ENCODE measurements around the gene UGT1A9. TPM values are rescaled to one million over a fixed set of nuclear protein-coding genes. Genes with fewer than 3 reads are reported as not detected.

Gene UGT1A9
- total and polyA plus RNA-seq, 2 of the 13 experiments (the other 11 are each of a cell fraction or from before 2014, with no cell fraction given), result 0.07 TPM; not detected in 1

- TF ChIP-seq ZFP41 (CRISPR knock-in tag; IDR thresholded peaks at IDR 0.05; ENCODE audit: borderline replicate concordance) (no peak), ARID2 (CRISPR knock-in tag; IDR thresholded peaks at IDR 0.05; ENCODE audit: borderline replicate concordance) (no peak), ZBTB20 (CRISPR knock-in tag; IDR thresholded peaks at IDR 0.05; ENCODE audit: borderline replicate concordance, low read depth) (peak; percentile 99; the same call in 1 of the 2 replicates), MNT (IDR thresholded peaks at IDR 0.05) (no peak), ZNF367 (CRISPR knock-in tag; IDR thresholded peaks at IDR 0.05; ENCODE audit: borderline replicate concordance) (no peak), NFIC (IDR thresholded peaks at IDR 0.05; ENCODE audit: low read length) (peak; percentile 98), JUNB (CRISPR knock-in tag; IDR thresholded peaks at IDR 0.05; ENCODE audit: borderline replicate concordance) (peak; percentile 76), ZSCAN31 (CRISPR knock-in tag; IDR thresholded peaks at IDR 0.05; ENCODE audit: low read depth) (peak; percentile 59; the same call in 1 of the 2 replicates), MED13 (CRISPR knock-in tag; IDR thresholded peaks at IDR 0.05) (0 out of 2 replicates have a peak, but pooled peaks have one; percentile 63), ZNF331 (CRISPR knock-in tag; IDR thresholded peaks at IDR 0.05) (peak; percentile 84), ZFYVE20 (CRISPR knock-in tag; IDR thresholded peaks at IDR 0.05; ENCODE audit: borderline replicate concordance, low read depth) (no peak), PCBP1 (IDR thresholded peaks at IDR 0.05; ENCODE audit: borderline replicate concordance, low read depth, low read length) (no peak), MAZ (IDR thresholded peaks at IDR 0.05; ENCODE audit: borderline replicate concordance, low read depth, low read length) (no peak), MAZ (CRISPR knock-in tag; IDR thresholded peaks at IDR 0.05; ENCODE audit: low read depth) (peak; percentile 58; the same call in 1 of the 2 replicates), CENPT (CRISPR knock-in tag; IDR thresholded peaks at IDR 0.05; ENCODE audit: low read depth) (no peak), ZGPAT (CRISPR knock-in tag; IDR thresholded peaks at IDR 0.05) (peak; percentile 98), ZNF256 (CRISPR knock-in tag; conservative IDR thresholded peaks at IDR 0.05) (no peak), TCF12 (IDR thresholded peaks at IDR 0.05) (no peak), TCF12 (CRISPR knock-in tag; IDR thresholded peaks at IDR 0.05) (peak; percentile 98), ZNF510 (CRISPR knock-in tag; IDR thresholded peaks at IDR 0.05; ENCODE audit: low read depth) (no peak), ZNF343 (CRISPR knock-in tag; IDR thresholded peaks at IDR 0.05) (no peak), ZZZ3 (CRISPR knock-in tag; IDR thresholded peaks at IDR 0.05; ENCODE audit: borderline replicate concordance) (no peak), ZNF362 (CRISPR knock-in tag; IDR thresholded peaks at IDR 0.05; ENCODE audit: borderline replicate concordance) (peak; percentile 61; the same call in 1 of the 2 replicates)
- TF ChIP-seq, protein P1, sequence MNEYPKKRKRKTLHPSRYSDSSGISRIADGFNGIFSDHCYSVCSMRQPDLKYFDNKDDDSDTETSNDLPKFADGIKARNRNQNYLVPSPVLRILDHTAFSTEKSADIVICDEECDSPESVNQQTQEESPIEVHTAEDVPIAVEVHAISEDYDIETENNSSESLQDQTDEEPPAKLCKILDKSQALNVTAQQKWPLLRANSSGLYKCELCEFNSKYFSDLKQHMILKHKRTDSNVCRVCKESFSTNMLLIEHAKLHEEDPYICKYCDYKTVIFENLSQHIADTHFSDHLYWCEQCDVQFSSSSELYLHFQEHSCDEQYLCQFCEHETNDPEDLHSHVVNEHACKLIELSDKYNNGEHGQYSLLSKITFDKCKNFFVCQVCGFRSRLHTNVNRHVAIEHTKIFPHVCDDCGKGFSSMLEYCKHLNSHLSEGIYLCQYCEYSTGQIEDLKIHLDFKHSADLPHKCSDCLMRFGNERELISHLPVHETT (CRISPR knock-in tag; conservative IDR thresholded peaks at IDR 0.05), result no peak; the same call in 1 of the 2 replicates
Observed at GRCh38 chr2:233745073-233745755, 73.5 kb downstream of the UGT1A9 start (continued).
